Effector memory CD8-positive, alpha-beta T cell (primary cell): ENCODE measurements around the gene MN1.

Source experiments
- ATAC-seq: fragments of 150-1000 bp; cut with Tn5 transposase; replicated peaks from 2 replicates; pipeline ENCODE4 v1.10.0; 2021; ENCODE audit warnings: mild to moderate bottlenecking, moderate library complexity
- DNase-seq, 3 experiments: peaks; one replicate each; pipeline ENCODE4 v3.0.0; 2021
- H3K27ac Mint-ChIP-seq, 2 donors: one replicate each; pipeline ENCODE4 v1.8.0; 2022; ENCODE audit warnings: mild to moderate bottlenecking in 2 of 2, mixed read lengths in 2 of 2, moderate library complexity in 2 of 2
- H3K27me3 Mint-ChIP-seq, 2 donors: one replicate each; pipeline ENCODE4 v1.8.0; 2022; ENCODE audit warnings: mixed read lengths in 2 of 2
- H3K36me3 Mint-ChIP-seq: one replicate; pipeline ENCODE4 v1.8.0; 2022; ENCODE audit warnings: mild to moderate bottlenecking, moderate library complexity, mixed read lengths; ENCODE audit not compliant: insufficient read depth
- H3K4me1 Mint-ChIP-seq, 2 donors: one replicate each; pipeline ENCODE4 v1.8.0; 2022; ENCODE audit warnings: low read depth in 2 of 2, mixed read lengths in 2 of 2
- H3K4me3 Mint-ChIP-seq, 2 donors: one replicate each; pipeline ENCODE4 v1.8.0; 2022; ENCODE audit warnings: mild to moderate bottlenecking in 2 of 2, mixed read lengths in 2 of 2, moderate library complexity in 2 of 2
- H3K9me3 Mint-ChIP-seq, 2 donors: one replicate each; pipeline ENCODE4 v1.8.0; 2022; ENCODE audit warnings: mixed read lengths in 2 of 2

Gene MN1

GRCh38 chr22:27766679-27767078 lies 34.9 kb downstream of the MN1 start:
- H3K4me1 Mint-ChIP-seq, result no peaks in the 10 kb centered on the region
- no peak for DNase-seq
- H3K36me3 Mint-ChIP-seq, result peaks cover 2% of the 10 kb centered on the region
- H3K4me3 Mint-ChIP-seq, result no peak overlapping the region
- no peak overlapping the region for H3K27ac Mint-ChIP-seq
- H3K27me3 Mint-ChIP-seq, result peaks cover 14 to 18% of the 10 kb centered on the region in 2 donors
- H3K9me3 Mint-ChIP-seq, result no peaks in the 10 kb centered on the region
- no peak for ATAC-seq

GRCh38 chr22:27765706-27766291 lies 35.8 kb downstream of the MN1 start:
- no peak overlapping the region for H3K27ac Mint-ChIP-seq
- ATAC-seq (no peak), DNase-seq (no peak)
- peaks cover 23 to 27% of the 10 kb centered on the region in 2 donors for H3K27me3 Mint-ChIP-seq
- no peak overlapping the region for H3K4me3 Mint-ChIP-seq
- peaks cover 2% of the 10 kb centered on the region for H3K36me3 Mint-ChIP-seq
- no peaks in the 10 kb centered on the region for H3K9me3 Mint-ChIP-seq
- no peaks in the 10 kb centered on the region for H3K4me1 Mint-ChIP-seq

GRCh38 chr22:27764722-27765236 lies 36.8 kb downstream of the MN1 start:
- no peaks in the 10 kb centered on the region for H3K9me3 Mint-ChIP-seq
- no peak overlapping the region for H3K27ac Mint-ChIP-seq
- H3K4me1 Mint-ChIP-seq, result no peaks in the 10 kb centered on the region
- no peak overlapping the region for H3K4me3 Mint-ChIP-seq
- no peak for ATAC-seq
- no peak for DNase-seq
- peaks cover 2% of the 10 kb centered on the region for H3K36me3 Mint-ChIP-seq
- peaks cover 27 to 34% of the 10 kb centered on the region in 2 donors for H3K27me3 Mint-ChIP-seq

GRCh38 chr22:27761665-27762064 lies 39.9 kb downstream of the MN1 start:
- ATAC-seq (no peak), DNase-seq (no peak)
- no peaks in the 10 kb centered on the region for H3K9me3 Mint-ChIP-seq
- no peak overlapping the region for H3K27ac Mint-ChIP-seq
- H3K27me3 Mint-ChIP-seq, result peaks cover 21 to 22% of the 10 kb centered on the region in 2 donors
- H3K36me3 Mint-ChIP-seq, result peaks cover 2% of the 10 kb centered on the region
- no peak overlapping the region for H3K4me3 Mint-ChIP-seq
- H3K4me1 Mint-ChIP-seq, result no peaks in the 10 kb centered on the region

GRCh38 chr22:27761000-27761399 lies 40.6 kb downstream of the MN1 start:
- H3K27me3 Mint-ChIP-seq, result peaks cover 21 to 22% of the 10 kb centered on the region in 2 donors
- DNase-seq (no peak), ATAC-seq (no peak)
- H3K9me3 Mint-ChIP-seq, result no peaks in the 10 kb centered on the region
- H3K27ac Mint-ChIP-seq, result no peak overlapping the region
- H3K4me3 Mint-ChIP-seq, result no peak overlapping the region
- peaks cover 2% of the 10 kb centered on the region for H3K36me3 Mint-ChIP-seq
- no peaks in the 10 kb centered on the region for H3K4me1 Mint-ChIP-seq

GRCh38 chr22:27760474-27760873 lies 41.1 kb downstream of the MN1 start:
- Mint-ChIP-seq H3K27ac (no peak overlapping the region), H3K4me3 (no peak overlapping the region), H3K27me3 (peaks cover 21 to 28% of the 10 kb centered on the region in 2 donors), H3K9me3 (no peaks in the 10 kb centered on the region), H3K4me1 (no peaks in the 10 kb centered on the region), H3K36me3 (peaks cover 4% of the 10 kb centered on the region)
- ATAC-seq (no peak), DNase-seq (no peak)

GRCh38 chr22:27757928-27758525 lies 43.5 kb downstream of the MN1 start:
- Mint-ChIP-seq H3K27me3 (peaks cover 21 to 41% of the 10 kb centered on the region in 2 donors), H3K36me3 (peaks cover 5% of the 10 kb centered on the region), H3K4me1 (no peaks in the 10 kb centered on the region), H3K4me3 (no peak overlapping the region), H3K27ac (no peak overlapping the region), H3K9me3 (no peaks in the 10 kb centered on the region)
- DNase-seq, result no peak
- ATAC-seq, result no peak

GRCh38 chr22:27756212-27756660 lies 45.3 kb downstream of the MN1 start:
- H3K27me3 Mint-ChIP-seq, result peaks cover 14 to 31% of the 10 kb centered on the region in 2 donors
- H3K4me3 Mint-ChIP-seq, result no peak overlapping the region
- no peak for ATAC-seq
- no peaks in the 10 kb centered on the region for H3K9me3 Mint-ChIP-seq
- H3K27ac Mint-ChIP-seq, result no peak overlapping the region
- DNase-seq, result no peak
- no peaks in the 10 kb centered on the region for H3K4me1 Mint-ChIP-seq
- H3K36me3 Mint-ChIP-seq, result peaks cover 2% of the 10 kb centered on the region

GRCh38 chr22:27755521-27756211 lies 45.9 kb downstream of the MN1 start:
- ATAC-seq (no peak), DNase-seq (no peak)
- H3K27ac Mint-ChIP-seq, result no peak overlapping the region
- H3K27me3 Mint-ChIP-seq, result peaks cover 12 to 31% of the 10 kb centered on the region in 2 donors
- H3K4me1 Mint-ChIP-seq, result no peaks in the 10 kb centered on the region
- no peak overlapping the region for H3K4me3 Mint-ChIP-seq
- peaks cover 2% of the 10 kb centered on the region for H3K36me3 Mint-ChIP-seq
- H3K9me3 Mint-ChIP-seq, result no peaks in the 10 kb centered on the region

GRCh38 chr22:27754888-27755480 lies 46.6 kb downstream of the MN1 start:
- no peak for DNase-seq
- ATAC-seq, result no peak
- Mint-ChIP-seq H3K36me3 (peaks cover 2% of the 10 kb centered on the region), H3K27me3 (peaks cover 16 to 32% of the 10 kb centered on the region in 2 donors), H3K9me3 (no peaks in the 10 kb centered on the region), H3K4me1 (no peaks in the 10 kb centered on the region), H3K27ac (no peak overlapping the region), H3K4me3 (no peak overlapping the region)

- ATAC-seq (no peak), DNase-seq (no peak)
- H3K27ac Mint-ChIP-seq, result no peak overlapping the region
- peaks cover 20 to 39% of the 10 kb centered on the region in 2 donors for H3K27me3 Mint-ChIP-seq
- H3K4me3 Mint-ChIP-seq, result no peak overlapping the region
- peaks cover 2% of the 10 kb centered on the region for H3K36me3 Mint-ChIP-seq
- no peaks in the 10 kb centered on the region for H3K4me1 Mint-ChIP-seq
- H3K9me3 Mint-ChIP-seq, result no peaks in the 10 kb centered on the region
Measured at GRCh38 chr22:27754247-27754887, 47.2 kb downstream of the MN1 start.

- no peak overlapping the region for H3K4me3 Mint-ChIP-seq
- peaks cover 2% of the 10 kb centered on the region for H3K36me3 Mint-ChIP-seq
- DNase-seq (no peak), ATAC-seq (no peak)
- H3K27me3 Mint-ChIP-seq, result peaks cover 20 to 55% of the 10 kb centered on the region in 2 donors
- H3K27ac Mint-ChIP-seq, result no peak overlapping the region
- H3K9me3 Mint-ChIP-seq, result no peaks in the 10 kb centered on the region
- peaks cover 0 to 3% of the 10 kb centered on the region in 2 donors for H3K4me1 Mint-ChIP-seq
Measured at GRCh38 chr22:27752771-27753170, 48.8 kb downstream of the MN1 start.

GRCh38 chr22:27752141-27752540 lies 49.4 kb downstream of the MN1 start:
- no peak overlapping the region for H3K27ac Mint-ChIP-seq
- H3K27me3 Mint-ChIP-seq, result peaks cover 25 to 61% of the 10 kb centered on the region in 2 donors
- H3K4me3 Mint-ChIP-seq, result no peak overlapping the region
- H3K4me1 Mint-ChIP-seq, result peaks cover 0 to 3% of the 10 kb centered on the region in 2 donors
- peaks cover 2% of the 10 kb centered on the region for H3K36me3 Mint-ChIP-seq
- DNase-seq (no peak), ATAC-seq (no peak)
- H3K9me3 Mint-ChIP-seq, result no peaks in the 10 kb centered on the region
